ENCODE results near the gene RNF212.

DNA sequence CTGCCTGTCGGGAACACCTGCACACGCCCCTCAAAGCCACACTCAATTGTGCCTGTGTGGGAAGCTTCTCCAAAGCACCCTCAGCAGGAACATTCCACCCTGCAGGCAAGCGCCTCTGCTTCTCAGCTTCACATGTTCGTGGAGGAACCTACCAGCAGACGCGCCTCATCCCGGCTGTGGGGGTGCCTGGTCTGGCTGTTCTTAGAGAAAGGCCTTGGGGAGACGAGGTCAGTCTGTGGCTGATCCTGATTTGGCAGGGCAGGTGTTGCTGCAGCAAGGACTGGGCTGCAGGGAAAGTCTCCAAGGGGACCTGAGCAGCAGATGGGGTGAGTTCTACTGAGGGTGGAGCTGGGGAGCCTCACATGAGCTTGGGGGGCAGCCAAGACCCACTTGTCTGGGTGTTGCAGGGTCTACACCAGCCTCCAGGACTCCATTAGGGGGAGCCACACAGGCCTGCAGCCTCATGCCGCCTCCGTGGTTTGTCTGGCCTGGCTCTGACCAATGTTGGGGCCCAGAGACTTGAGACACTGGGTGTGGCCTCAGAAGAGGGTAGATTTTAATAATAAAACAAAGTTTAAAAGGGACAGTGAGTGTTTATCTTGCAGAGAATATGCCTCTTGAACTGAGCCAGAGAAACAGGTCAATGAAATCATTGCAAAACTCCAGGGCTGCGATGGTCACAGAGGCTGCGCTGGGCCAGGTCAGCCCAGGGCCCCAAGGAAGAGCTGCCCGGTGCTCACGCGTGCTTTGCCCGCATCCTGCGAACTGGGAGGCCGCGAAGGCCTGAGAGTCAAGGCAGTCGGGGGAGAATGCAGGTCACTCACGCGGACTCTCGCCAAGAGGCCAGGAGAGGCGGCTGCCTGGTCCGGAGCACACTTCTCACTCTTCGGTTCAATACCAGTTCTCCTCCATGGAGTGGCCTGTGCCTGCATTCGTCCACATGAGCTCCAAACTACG is 21.1 kb downstream of the RNF212 start:
- TF ChIP-seq MEF2A (IDR thresholded peaks at IDR 0.05; ENCODE audit: insufficient read depth, low read depth, low read length) (no peak), JUNB (IDR thresholded peaks at IDR 0.05) (no peak), ZNF24 (IDR thresholded peaks at IDR 0.05) (no peak), CREM (IDR thresholded peaks at IDR 0.05; ENCODE audit: low read depth) (no peak), MEF2B (IDR thresholded peaks at IDR 0.05; ENCODE audit: partially characterized antibody, poor library complexity, severe bottlenecking) (no peak), CREB1 (IDR thresholded peaks at IDR 0.05; ENCODE audit: low read depth) (no peak), KDM1A (IDR thresholded peaks at IDR 0.05; ENCODE audit: borderline replicate concordance) (no peak), RAD21 (IDR thresholded peaks at IDR 0.05; ENCODE audit: insufficient read depth, low read depth, low read length) (no peak)
- TF ChIP-seq, protein P1, sequence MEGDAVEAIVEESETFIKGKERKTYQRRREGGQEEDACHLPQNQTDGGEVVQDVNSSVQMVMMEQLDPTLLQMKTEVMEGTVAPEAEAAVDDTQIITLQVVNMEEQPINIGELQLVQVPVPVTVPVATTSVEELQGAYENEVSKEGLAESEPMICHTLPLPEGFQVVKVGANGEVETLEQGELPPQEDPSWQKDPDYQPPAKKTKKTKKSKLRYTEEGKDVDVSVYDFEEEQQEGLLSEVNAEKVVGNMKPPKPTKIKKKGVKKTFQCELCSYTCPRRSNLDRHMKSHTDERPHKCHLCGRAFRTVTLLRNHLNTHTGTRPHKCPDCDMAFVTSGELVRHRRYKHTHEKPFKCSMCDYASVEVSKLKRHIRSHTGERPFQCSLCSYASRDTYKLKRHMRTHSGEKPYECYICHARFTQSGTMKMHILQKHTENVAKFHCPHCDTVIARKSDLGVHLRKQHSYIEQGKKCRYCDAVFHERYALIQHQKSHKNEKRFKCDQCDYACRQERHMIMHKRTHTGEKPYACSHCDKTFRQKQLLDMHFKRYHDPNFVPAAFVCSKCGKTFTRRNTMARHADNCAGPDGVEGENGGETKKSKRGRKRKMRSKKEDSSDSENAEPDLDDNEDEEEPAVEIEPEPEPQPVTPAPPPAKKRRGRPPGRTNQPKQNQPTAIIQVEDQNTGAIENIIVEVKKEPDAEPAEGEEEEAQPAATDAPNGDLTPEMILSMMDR (IDR thresholded peaks at IDR 0.05 in 2 of 3, conservative IDR thresholded peaks at IDR 0.05 in 1 of 3; ENCODE audit: control insufficient read depth in 2 of 3, extremely low read depth in 1 of 3, insufficient read depth in 1 of 3, low read depth in 3 of 3, low read length in 3 of 3), result no peak

All from GM12878 (cell line).